Endothelial cell (in vitro differentiated cells): ENCODE measurements around the gene FLRT2. TPM values are rescaled to one million over a fixed set of nuclear protein-coding genes. Genes with fewer than 3 reads are reported as not detected.

ENCODE experiments used
- DNase-seq: peaks from one replicate; pipeline ENCODE4 v3.0.0; 2021; ENCODE audit warnings: low spot score
- H3K27ac Mint-ChIP-seq: one replicate; pipeline ENCODE4 v1.8.0; 2021; ENCODE audit warnings: mixed read lengths, inconsistent platforms; ENCODE audit not compliant: unreplicated experiment
- H3K27me3 Mint-ChIP-seq: one replicate; pipeline ENCODE4 v1.8.0; 2021; ENCODE audit warnings: mild to moderate bottlenecking, moderate library complexity, mixed read lengths, inconsistent platforms; ENCODE audit not compliant: unreplicated experiment
- H3K36me3 Mint-ChIP-seq: one replicate; pipeline ENCODE4 v1.8.0; 2021; ENCODE audit warnings: mild to moderate bottlenecking, low read depth, mixed read lengths, inconsistent platforms; ENCODE audit not compliant: unreplicated experiment
- H3K4me1 Mint-ChIP-seq: one replicate; pipeline ENCODE4 v1.8.0; 2021; ENCODE audit warnings: mild to moderate bottlenecking, mixed read lengths, inconsistent platforms; ENCODE audit not compliant: unreplicated experiment
- H3K4me3 Mint-ChIP-seq: one replicate; pipeline ENCODE4 v1.8.0; 2021; ENCODE audit warnings: mild to moderate bottlenecking, mixed read lengths, inconsistent platforms; ENCODE audit not compliant: unreplicated experiment
- H3K9me3 Mint-ChIP-seq: one replicate; pipeline ENCODE4 v1.8.0; 2021; ENCODE audit warnings: mixed read lengths, inconsistent platforms; ENCODE audit not compliant: unreplicated experiment
- long read RNA-seq: library from polyadenylated mRNA; unstranded; transcript quantifications from one replicate; pipeline ENCODE4 v2.0.0, GENCODE V29; 2020; ENCODE audit not compliant: unreplicated experiment
- total RNA-seq: library from RNA; stranded (reverse); fragmentation: NEBNext Ultra II Directional; extraction: Animal tissue kit (Norgen Biotek cat#: 25700); gene quantifications from one replicate; pipeline ENCODE4 v1.2.1, GENCODE V29; 2021; ENCODE audit not compliant: unreplicated experiment
- TF ChIP-seq, protein P1 (sequence below): fragments of 200-600 bp; sonication (generic); IDR thresholded peaks from one replicate; pipeline ENCODE4 v1.5.0; 2021; ENCODE audit warnings: antibody characterized with exemption; ENCODE audit not compliant: unreplicated experiment

FLRT2 gene, protein sequence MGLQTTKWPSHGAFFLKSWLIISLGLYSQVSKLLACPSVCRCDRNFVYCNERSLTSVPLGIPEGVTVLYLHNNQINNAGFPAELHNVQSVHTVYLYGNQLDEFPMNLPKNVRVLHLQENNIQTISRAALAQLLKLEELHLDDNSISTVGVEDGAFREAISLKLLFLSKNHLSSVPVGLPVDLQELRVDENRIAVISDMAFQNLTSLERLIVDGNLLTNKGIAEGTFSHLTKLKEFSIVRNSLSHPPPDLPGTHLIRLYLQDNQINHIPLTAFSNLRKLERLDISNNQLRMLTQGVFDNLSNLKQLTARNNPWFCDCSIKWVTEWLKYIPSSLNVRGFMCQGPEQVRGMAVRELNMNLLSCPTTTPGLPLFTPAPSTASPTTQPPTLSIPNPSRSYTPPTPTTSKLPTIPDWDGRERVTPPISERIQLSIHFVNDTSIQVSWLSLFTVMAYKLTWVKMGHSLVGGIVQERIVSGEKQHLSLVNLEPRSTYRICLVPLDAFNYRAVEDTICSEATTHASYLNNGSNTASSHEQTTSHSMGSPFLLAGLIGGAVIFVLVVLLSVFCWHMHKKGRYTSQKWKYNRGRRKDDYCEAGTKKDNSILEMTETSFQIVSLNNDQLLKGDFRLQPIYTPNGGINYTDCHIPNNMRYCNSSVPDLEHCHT
- 7.8 TPM for total RNA-seq
- long read RNA-seq, partial matches to known transcripts = 0 of 1 reads
- long read RNA-seq, other reads (novel, unspliced or antisense) = 1 of 1 reads

DNA sequence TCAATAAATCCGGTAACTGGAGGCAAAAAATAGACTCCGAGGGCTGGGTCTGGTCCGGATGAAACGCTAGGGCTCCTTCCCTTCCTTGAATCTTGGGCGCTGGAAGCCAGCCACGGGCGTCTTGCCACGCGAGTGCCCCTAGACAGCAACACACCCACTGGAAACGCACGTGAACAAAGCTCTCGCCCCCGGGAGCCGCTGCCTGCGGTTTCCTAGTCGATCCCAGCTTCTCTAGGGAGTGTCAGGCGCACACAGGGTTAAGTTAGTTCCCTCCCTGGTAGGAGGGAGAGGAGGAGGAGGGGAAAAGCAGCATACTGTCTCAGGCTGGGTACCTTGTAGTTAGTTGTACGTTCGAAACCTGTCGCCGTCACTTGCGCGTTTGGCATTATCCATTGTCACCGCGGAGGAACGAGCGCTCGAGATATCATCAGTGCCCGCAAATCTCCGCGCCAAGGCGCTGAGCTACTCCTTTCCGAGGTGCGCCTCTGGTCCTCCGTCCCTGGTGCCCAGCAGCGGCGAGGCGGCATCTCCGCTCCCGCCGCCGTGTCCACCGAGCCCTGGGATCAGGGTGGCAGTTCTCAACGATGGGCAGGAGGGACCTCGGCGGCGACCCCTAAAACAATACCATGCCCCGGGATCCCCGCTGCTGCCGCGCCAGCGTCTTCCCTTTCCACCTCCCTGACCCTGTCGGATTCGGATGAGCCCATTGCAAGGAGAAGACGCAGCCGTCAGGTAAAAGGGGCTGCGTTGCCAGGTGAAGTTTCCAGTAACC, at the start of gene FLRT2:
Gene FLRT2, plus strand, starts transcription at position 342 of the 772 bp plus-strand sequence. CDS start 91,371 bp downstream, outside the sequence.
- TF ChIP-seq, protein P1, sequence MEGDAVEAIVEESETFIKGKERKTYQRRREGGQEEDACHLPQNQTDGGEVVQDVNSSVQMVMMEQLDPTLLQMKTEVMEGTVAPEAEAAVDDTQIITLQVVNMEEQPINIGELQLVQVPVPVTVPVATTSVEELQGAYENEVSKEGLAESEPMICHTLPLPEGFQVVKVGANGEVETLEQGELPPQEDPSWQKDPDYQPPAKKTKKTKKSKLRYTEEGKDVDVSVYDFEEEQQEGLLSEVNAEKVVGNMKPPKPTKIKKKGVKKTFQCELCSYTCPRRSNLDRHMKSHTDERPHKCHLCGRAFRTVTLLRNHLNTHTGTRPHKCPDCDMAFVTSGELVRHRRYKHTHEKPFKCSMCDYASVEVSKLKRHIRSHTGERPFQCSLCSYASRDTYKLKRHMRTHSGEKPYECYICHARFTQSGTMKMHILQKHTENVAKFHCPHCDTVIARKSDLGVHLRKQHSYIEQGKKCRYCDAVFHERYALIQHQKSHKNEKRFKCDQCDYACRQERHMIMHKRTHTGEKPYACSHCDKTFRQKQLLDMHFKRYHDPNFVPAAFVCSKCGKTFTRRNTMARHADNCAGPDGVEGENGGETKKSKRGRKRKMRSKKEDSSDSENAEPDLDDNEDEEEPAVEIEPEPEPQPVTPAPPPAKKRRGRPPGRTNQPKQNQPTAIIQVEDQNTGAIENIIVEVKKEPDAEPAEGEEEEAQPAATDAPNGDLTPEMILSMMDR = no peak
- DNase-seq = peak; percentile 27
- H3K27ac Mint-ChIP-seq = no peak within 1 kb of the TSS
- peak within 1 kb of the TSS; percentile 94 for H3K4me3 Mint-ChIP-seq
- peaks cover 24% of the 10 kb centered on the region for H3K27me3 Mint-ChIP-seq
- peaks cover 48% of the 10 kb centered on the region for H3K4me1 Mint-ChIP-seq
- H3K36me3 Mint-ChIP-seq = no peaks in the 10 kb centered on the region
- no peaks in the 10 kb centered on the region for H3K9me3 Mint-ChIP-seq

DNA sequence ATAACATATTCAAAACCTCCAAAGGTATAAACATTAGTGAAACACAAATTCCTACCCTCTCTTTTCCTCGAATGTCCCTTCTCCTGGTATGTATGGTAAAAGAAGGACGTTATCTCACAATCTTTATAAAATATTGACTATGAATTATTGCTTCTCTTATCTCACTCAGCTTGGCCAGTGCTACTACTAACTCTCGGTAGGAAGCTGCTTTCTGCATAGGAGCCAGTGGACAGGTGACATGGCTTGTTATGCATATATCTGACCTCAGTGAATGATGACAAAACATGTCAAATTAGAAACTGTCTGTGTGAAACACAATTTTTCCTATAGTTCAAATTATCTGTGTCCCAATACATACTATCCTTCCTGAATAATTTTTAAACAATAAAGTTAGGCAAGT, 48.5 kb upstream of the FLRT2 start:
- H3K4me3 Mint-ChIP-seq = no peak overlapping the region
- TF ChIP-seq, protein P1 = no peak
- H3K4me1 Mint-ChIP-seq = no peaks in the 10 kb centered on the region
- H3K27me3 Mint-ChIP-seq = peaks cover 5% of the 10 kb centered on the region
- H3K36me3 Mint-ChIP-seq = no peaks in the 10 kb centered on the region
- DNase-seq = no peak
- no peaks in the 10 kb centered on the region for H3K9me3 Mint-ChIP-seq
- H3K27ac Mint-ChIP-seq = no peak overlapping the region

- Mint-ChIP-seq H3K9me3 (no peaks in the 10 kb centered on the region), H3K27me3 (peaks cover 5% of the 10 kb centered on the region), H3K27ac (no peak overlapping the region), H3K36me3 (no peaks in the 10 kb centered on the region), H3K4me1 (no peaks in the 10 kb centered on the region), H3K4me3 (no peak overlapping the region)
- DNase-seq = no peak
- TF ChIP-seq, protein P1 = no peak
Observed at GRCh38 chr14:85482552-85482951, 47.4 kb upstream of the FLRT2 start.

DNA sequence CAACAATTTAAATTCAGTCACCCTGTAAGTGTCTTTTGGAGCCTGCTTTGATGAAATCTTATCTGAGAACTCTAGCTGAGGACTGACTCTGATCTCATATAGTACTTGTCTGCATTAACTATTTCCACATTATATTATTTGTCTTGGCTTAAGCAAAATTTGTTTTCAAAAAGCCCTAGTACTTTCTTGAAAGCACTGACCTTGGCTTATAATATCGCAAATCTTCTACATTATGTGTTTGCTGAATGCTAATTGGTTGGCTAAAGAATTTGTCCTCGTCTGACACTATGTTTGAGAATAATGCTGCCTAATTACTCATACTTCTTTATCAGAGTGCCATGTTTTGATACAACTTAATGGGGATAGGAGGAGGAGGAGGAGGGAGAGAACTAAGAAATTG, 46.9 kb upstream of the FLRT2 start:
- Mint-ChIP-seq H3K9me3 (no peaks in the 10 kb centered on the region), H3K4me3 (no peak overlapping the region), H3K4me1 (no peaks in the 10 kb centered on the region), H3K36me3 (no peaks in the 10 kb centered on the region), H3K27me3 (peaks cover 5% of the 10 kb centered on the region), H3K27ac (no peak overlapping the region)
- TF ChIP-seq, protein P1 = no peak
- DNase-seq = no peak
